GDM1 (cell line): Measurements from ENCODE around the gene SEMA3B.
"Not testable (repeated sequence)": the region's sequence is repeated elsewhere in the genome, so short reads cannot be mapped to it uniquely, and the experiment has no call there.

Experiments
- DNase-seq: peaks from one replicate; lab custom pipeline; 2025; lab: John Stamatoyannopoulos, UW

SEMA3B gene

GRCh38 chr3:50237754-50238548, 31.0 kb upstream of the SEMA3B start:
- DNase-seq, result peak; percentile 80

GRCh38 chr3:50238549-50239026, 30.4 kb upstream of the SEMA3B start:
- DNase-seq, result no peak

- no peak for DNase-seq
These were observed 29.3 kb upstream of the SEMA3B start for GRCh38 chr3:50239649-50240048.

- DNase-seq, result no peak
These were observed 27.8 kb upstream of the SEMA3B start for GRCh38 chr3:50241163-50241562.

GRCh38 chr3:50241713-50242380, 27.1 kb upstream of the SEMA3B start:
- peak; percentile 11 for DNase-seq

- no peak for DNase-seq
These were observed 26.6 kb upstream of the SEMA3B start for GRCh38 chr3:50242381-50242770.

- DNase-seq, result peak; percentile 89
These were observed 25.9 kb upstream of the SEMA3B start for GRCh38 chr3:50242851-50243542.

GRCh38 chr3:50243543-50243895, 25.4 kb upstream of the SEMA3B start:
- DNase-seq, result no peak

- not testable (repeated sequence) for DNase-seq
These were observed 24.1 kb upstream of the SEMA3B start for GRCh38 chr3:50244813-50245212.

- no peak for DNase-seq
These were observed 23.6 kb upstream of the SEMA3B start for GRCh38 chr3:50245251-50245745.

GRCh38 chr3:50245831-50246516, 23.0 kb upstream of the SEMA3B start:
- peak; percentile 76 for DNase-seq

GRCh38 chr3:50246517-50246954, 22.4 kb upstream of the SEMA3B start:
- peak; percentile 18 for DNase-seq

GRCh38 chr3:50248387-50248786, 20.6 kb upstream of the SEMA3B start:
- DNase-seq, result no peak

GRCh38 chr3:50249457-50249856, 19.5 kb upstream of the SEMA3B start:
- no peak for DNase-seq

GRCh38 chr3:50250514-50250913, 18.4 kb upstream of the SEMA3B start:
- DNase-seq, result no peak

- no peak for DNase-seq
These were observed 17.7 kb upstream of the SEMA3B start for GRCh38 chr3:50251220-50251619.

GRCh38 chr3:50254577-50255250, 14.2 kb upstream of the SEMA3B start:
- DNase-seq, result no peak

- no peak for DNase-seq
These were observed 13.7 kb upstream of the SEMA3B start for GRCh38 chr3:50255251-50255615.

- no peak for DNase-seq
These were observed 11.7 kb upstream of the SEMA3B start for GRCh38 chr3:50256978-50257890.

- DNase-seq, result no peak
These were observed 10.8 kb upstream of the SEMA3B start for GRCh38 chr3:50258029-50258680.
